Measurements from ENCODE around the gene IFNA6.
"Not testable (repeated sequence)": the region's sequence is repeated elsewhere in the genome, so short reads cannot be mapped to it uniquely, and the experiment has no call there.

The IFNA6 gene

DNA sequence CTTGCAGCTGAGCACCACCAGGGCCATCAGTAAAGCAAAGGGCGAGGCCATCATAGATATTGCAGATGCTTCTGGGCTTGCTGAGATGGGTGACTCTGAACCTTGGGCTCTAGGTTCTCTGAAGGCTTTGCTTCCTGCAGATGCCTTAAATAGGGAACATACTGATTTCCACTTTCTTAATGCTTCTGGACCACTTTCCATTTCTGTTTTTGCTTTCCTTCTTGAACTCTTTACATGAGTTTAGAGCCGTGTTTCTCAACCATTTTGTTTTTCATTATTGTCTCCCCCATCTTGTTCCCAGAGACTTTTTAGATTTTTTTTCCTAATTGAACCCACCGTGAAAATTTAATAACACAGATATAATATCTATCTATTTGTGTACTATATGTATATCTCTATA is 17.3 kb upstream of the IFNA6 start, which contains the start of gene IFNA13:
IFNA13 (minus strand) TSS at position 101 of the 400 bp plus-strand sequence; CDS start at position 54, 47 bp downstream.
- DNase-seq (ENCODE audit: insufficient read length, low spot score) (no peak), FAIRE-seq (no peak)
- TF ChIP-seq POLR2AphosphoS5 (IDR thresholded peaks at IDR 0.05; ENCODE audit: low read depth, low read length) = no peak

DNA sequence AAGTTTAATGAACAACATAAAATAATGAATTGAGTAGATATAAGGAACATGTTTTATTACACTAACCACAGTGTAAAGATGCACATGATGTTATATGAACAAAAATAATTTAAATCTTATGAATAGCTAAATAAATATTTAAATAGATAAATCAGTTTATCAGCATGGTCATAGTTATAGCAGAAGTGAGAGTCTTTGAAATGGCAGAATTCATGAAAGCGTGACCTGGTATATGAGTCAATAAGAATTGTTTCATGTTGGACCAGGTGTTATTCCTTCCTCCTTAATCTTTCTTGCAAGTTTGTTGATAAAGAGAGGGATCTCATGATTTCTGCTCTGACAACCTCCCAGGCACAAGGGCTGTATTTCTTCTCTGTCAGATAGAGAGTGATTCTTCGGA is 16.5 kb upstream of the IFNA6 start:
- TF ChIP-seq PAX5 (IDR thresholded peaks at IDR 0.05; ENCODE audit: insufficient read depth, low read length, severe bottlenecking) = peak; percentile 85
- TF ChIP-seq SPI1 (IDR thresholded peaks at IDR 0.05; ENCODE audit: low read depth, low read length) = peak; percentile 80
- peak; percentile 95 for FAIRE-seq
- DNase-seq (ENCODE audit: insufficient read length, low spot score) = not testable (repeated sequence)

DNA sequence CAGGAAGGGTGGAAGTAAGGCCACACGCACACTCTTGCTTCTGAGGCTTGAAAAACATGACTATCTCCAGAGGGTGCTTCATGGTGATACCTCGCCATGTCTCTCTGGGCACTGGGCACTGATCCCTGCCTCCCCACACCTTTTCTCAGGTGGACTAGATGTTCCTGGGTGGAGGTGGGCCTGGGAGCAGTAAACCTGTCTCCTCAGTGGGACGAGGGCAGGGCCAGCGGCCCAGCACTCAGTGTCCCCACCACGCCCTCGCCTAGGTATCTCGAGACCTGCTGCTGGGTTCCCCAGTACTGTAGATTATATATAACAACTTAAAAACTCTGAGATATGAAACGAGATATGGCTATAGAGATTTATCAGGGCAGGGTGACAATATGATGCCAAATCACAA is 11.6 kb upstream of the IFNA6 start:
- FAIRE-seq = peak; percentile 33
- TF ChIP-seq POU2F2 (IDR thresholded peaks at IDR 0.05; ENCODE audit: low read depth, low read length) (no peak), POLR2A (IDR thresholded peaks at IDR 0.05; ENCODE audit: low read depth, low read length) (no peak), SPI1 (IDR thresholded peaks at IDR 0.05; ENCODE audit: low read depth, low read length) (no peak), PAX5 (IDR thresholded peaks at IDR 0.05; ENCODE audit: insufficient read depth, low read length, severe bottlenecking) (no peak), POLR2AphosphoS5 (IDR thresholded peaks at IDR 0.05; ENCODE audit: low read depth, low read length) (no peak), TAF1 (IDR thresholded peaks at IDR 0.05; ENCODE audit: low read depth, low read length) (no peak)

DNA sequence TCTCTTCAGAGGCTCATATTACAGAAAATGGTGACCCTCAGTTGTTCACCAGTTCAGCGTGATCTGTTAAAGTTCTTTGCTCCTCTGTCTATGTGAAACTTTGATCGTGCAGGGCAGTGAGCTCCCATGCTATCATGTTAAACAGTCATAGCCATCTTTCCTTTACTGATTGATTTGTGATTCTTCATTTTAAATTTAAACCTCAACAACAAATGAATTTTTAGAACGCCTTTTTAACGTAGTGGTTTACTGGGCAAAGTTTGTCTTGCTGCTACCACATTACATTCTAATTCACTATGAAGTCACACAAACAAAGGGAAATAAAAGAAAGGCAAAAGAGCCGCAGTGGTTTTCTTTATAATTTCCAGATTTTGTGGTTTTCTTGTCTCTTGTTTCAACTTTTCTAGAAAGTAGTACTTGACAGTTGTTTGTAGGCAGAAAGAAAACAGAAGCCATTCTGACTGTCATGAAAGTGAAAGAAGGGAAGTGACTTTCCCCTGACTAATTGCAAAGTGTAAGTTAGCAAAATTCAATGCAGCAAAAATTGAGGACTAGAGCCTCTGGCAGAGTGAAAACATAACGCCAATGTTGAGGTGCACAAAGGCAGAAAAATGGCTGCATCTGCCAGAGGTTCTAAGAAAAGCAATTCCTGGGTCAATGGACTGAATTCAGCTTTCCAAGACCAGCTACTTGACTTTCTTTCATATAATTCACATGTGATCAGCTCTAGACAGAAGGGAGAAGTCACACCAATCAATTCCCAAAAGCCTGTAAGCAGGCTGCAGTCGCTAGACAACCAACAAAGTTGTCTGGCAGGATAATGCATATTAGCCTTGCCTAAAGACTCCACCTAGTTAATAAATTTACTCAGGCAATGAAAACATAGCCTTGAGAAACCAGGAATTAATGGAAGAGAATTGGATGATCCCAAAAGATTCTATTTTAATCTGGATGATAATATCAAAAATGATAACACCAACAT is 7.1 kb upstream of the IFNA6 start:
- DNase-seq (ENCODE audit: insufficient read length, low spot score) = no peak
- peak; percentile 93 for FAIRE-seq
- TF ChIP-seq POU2F2 (IDR thresholded peaks at IDR 0.05; ENCODE audit: low read depth, low read length) (no peak), SPI1 (IDR thresholded peaks at IDR 0.05; ENCODE audit: low read depth, low read length) (peak; percentile 96)

More for the DNA sequence above, 11.6 kb upstream of the IFNA6 start:
- DNase-seq (ENCODE audit: insufficient read length, low spot score) = no peak

DNA sequence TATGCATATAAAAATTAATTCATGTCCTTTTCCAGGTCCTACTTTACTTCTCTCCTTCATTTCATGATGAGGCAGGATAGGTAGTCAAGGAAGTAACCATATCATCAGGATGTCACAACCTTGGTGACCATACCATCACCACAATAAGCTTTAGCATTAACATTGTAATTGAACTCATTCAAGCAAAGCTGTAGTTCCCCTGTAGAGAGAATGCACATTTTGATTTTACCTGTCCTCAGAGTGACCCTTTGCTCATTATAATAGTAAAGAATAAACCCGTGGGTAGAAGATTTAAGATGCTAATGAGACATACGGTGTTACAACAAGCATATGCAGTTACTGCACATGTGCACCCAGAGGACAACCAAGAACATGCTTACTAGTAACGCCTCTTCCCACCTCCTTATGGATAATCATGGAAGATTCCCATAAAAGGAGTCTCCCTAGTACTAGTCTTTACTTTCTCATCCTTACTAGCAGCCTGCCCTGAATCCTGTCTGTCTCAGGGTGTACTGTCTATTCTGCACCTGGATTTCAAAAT is 2.2 kb downstream of the IFNA6 start:
- DNase-seq (ENCODE audit: insufficient read length, low spot score) (no peak), FAIRE-seq (peak; percentile 28)
- TF ChIP-seq POLR2AphosphoS5 (IDR thresholded peaks at IDR 0.05; ENCODE audit: low read depth, low read length) = no peak

DNA sequence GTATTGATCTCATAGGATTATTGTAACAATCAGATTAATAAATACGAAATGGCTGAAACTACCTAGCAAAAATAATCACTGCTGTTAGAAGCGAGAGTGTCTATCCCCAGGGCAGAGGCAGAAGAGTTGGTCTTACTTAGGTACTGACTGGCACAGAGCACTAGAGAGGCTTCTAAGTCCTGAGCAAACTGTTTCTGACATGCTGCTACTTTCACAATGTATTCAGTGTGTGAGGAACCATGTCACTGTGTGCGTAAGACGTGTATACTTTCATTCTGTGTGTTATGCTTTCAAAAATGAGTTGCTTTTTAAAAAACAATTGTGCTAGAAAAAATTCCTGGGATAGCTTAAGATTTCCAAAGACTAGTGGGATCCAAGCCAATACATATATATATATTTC is 10.0 kb downstream of the IFNA6 start:
- no peak for DNase-seq (ENCODE audit: insufficient read length, low spot score)
- no peak for FAIRE-seq
- TF ChIP-seq PAX5 (IDR thresholded peaks at IDR 0.05; ENCODE audit: insufficient read depth, low read length, severe bottlenecking) = no peak
- no peak for TF ChIP-seq POLR2AphosphoS5 (IDR thresholded peaks at IDR 0.05; ENCODE audit: low read depth, low read length)
- TF ChIP-seq SPI1 (IDR thresholded peaks at IDR 0.05; ENCODE audit: low read depth, low read length) = no peak
- TF ChIP-seq TAF1 (IDR thresholded peaks at IDR 0.05; ENCODE audit: low read depth, low read length) = no peak

DNA sequence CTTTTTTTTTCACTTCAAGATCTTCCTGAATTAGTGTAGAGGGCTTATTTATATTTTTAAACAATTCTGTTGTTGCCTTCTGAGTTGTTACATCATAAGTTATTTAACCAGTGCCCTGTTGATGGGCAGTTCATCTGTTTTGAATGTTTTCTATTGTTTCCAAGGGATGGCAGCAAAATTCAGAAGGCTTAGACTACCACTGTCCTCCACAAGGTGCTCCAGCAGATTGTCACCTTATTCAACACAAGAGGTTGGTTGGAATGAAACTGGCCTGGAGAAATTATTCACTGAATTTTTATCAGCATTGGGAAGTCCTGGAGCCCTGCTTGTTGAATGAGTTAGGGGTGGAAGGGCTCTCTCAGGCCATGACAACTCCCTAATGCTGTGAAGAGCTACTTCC is 14.2 kb downstream of the IFNA6 start:
- FAIRE-seq (no peak), DNase-seq (ENCODE audit: insufficient read length, low spot score) (no peak)
- no peak for TF ChIP-seq POLR2A (IDR thresholded peaks at IDR 0.05; ENCODE audit: low read depth, low read length)
- no peak for TF ChIP-seq PAX5 (IDR thresholded peaks at IDR 0.05; ENCODE audit: insufficient read depth, low read length, severe bottlenecking)
- no peak for TF ChIP-seq POLR2AphosphoS5 (IDR thresholded peaks at IDR 0.05; ENCODE audit: low read depth, low read length)
- no peak for TF ChIP-seq TAF1 (IDR thresholded peaks at IDR 0.05; ENCODE audit: low read depth, low read length)
- TF ChIP-seq SPI1 (IDR thresholded peaks at IDR 0.05; ENCODE audit: low read depth, low read length) = no peak
- no peak for TF ChIP-seq POU2F2 (IDR thresholded peaks at IDR 0.05; ENCODE audit: low read depth, low read length)

DNA sequence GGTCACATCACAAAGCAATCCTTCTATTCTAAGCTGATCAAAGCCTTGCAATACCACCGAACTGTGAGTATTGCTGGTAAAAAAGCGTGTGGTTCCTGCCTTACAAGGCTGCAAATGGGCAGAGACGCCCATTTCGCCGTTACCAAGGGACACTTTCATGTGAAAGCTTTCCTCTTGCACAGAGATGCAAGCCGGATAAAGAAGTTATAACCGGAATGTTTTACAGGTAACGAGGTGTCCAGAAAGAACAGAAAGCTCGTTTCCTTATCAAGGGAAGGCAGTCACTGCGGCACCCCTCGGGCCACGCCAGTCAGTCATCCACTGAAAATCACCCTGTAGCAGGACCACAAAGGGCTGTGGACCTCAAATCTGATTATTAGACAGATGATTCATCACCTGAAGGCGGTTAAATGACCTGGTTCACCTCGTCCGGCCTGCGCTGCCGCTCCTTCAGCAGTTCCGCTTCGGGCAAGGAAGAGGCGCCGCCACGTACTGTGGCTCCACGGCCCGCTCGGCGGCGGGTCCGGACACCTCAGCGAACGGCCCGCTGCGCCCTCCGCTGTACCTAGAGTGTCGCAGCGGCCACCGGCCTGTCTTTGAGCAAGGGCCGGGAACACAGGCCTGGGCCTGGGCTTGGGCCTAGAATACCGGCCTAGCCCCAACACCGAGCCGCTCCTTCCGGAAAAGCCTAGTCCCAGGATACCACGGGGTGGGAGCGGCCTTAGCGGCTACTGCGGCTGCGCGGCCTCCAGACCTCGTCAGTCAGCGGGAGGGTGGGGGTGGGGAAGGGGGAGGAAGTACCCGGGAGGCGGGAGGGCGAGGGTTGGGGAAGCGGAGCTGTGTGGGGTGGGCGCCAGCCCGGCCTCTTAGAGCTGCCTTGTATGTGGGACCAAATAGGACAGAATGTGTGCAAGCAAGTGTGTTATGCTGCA is 15.7 kb downstream of the IFNA6 start, which contains the start of gene KLHL9:
KLHL9 (minus strand) TSS at position 704 of the 932 bp plus-strand sequence; CDS start at position 159, 545 bp downstream.
- TF ChIP-seq TAF1 (IDR thresholded peaks at IDR 0.05; ENCODE audit: low read depth, low read length) (no peak; the same call in 1 of the 2 replicates), POLR2A (IDR thresholded peaks at IDR 0.05; ENCODE audit: low read depth, low read length) (no peak; the same call in 1 of the 2 replicates), POLR2AphosphoS5 (IDR thresholded peaks at IDR 0.05; ENCODE audit: low read depth, low read length) (peak; percentile 76), POU2F2 (IDR thresholded peaks at IDR 0.05; ENCODE audit: low read depth, low read length) (no peak), PAX5 (IDR thresholded peaks at IDR 0.05; ENCODE audit: insufficient read depth, low read length, severe bottlenecking) (no peak), SPI1 (IDR thresholded peaks at IDR 0.05; ENCODE audit: low read depth, low read length) (peak; percentile 72)
- FAIRE-seq = peak; percentile 97
- peak; percentile 82 for DNase-seq (ENCODE audit: insufficient read length, low spot score)

DNA sequence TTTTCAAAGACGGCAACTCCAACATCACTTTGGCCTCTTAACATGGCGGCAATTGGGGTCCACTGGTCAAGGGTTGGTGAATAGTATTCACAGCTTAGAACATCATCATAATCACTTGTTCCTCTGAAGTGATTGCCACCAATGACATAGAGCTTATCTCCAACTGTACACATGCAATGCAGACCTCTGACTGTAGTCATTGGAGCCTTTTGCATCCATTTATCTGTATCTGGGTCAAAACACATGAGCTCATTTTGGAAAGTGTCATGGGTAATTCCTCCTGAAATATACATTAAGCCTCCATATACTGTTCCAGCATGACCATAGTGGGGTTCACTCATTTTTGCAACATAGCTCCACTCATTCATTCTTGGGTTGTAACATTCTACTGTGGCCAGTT is 17.5 kb downstream of the IFNA6 start:
- DNase-seq (ENCODE audit: insufficient read length, low spot score) (no peak), FAIRE-seq (peak; percentile 70)
- TF ChIP-seq SPI1 (IDR thresholded peaks at IDR 0.05; ENCODE audit: low read depth, low read length) (no peak), POLR2A (IDR thresholded peaks at IDR 0.05; ENCODE audit: low read depth, low read length) (peak; percentile 12; the same call in 1 of the 2 replicates)

All from GM12891 (cell line).